Panc1 (cell line): ENCODE results near the gene DFFB. TPM values are rescaled to one million over a fixed set of nuclear protein-coding genes. Genes with fewer than 3 reads are reported as not detected.

ENCODE experiments used
- ATAC-seq: fragments of 200-7000 bp; cut with Tn5 transposase; 2 replicates; pipeline ENCODE4 v1.9.1; 2020; ENCODE audit warnings: mild to moderate bottlenecking, moderate library complexity
- BruUV-seq: library from RNA; stranded (reverse); fragments of 400-500 nt; replicated peaks from 2 replicates; lab custom pipeline; 2021; lab: Mats Ljungman, UMichigan
- CTCF ChIA-PET: fragments of 300-600 bp; sonication (Branson Sonifier 250); formaldehyde crosslinking; loops from one replicate; lab custom pipeline; 2022; ENCODE audit warnings: antibody characterized with exemption; lab: Charles Lee
- POLR2A ChIA-PET: fragments of 300-600 bp; sonication (Branson Sonifier 250); formaldehyde crosslinking; loops from one replicate; lab custom pipeline; 2022; ENCODE audit warnings: antibody characterized with exemption; lab: Charles Lee
- DNase-seq: peaks from one replicate; pipeline ENCODE4 v3.0.0-alpha.2; 2010; ENCODE audit warnings: low read depth, low spot score
- H3K27ac ChIP-seq: 2 replicates; pipeline ENCODE4 v1.5.1; 2011; ENCODE audit warnings: mild to moderate bottlenecking, low read length, inconsistent platforms
- H3K27me3 ChIP-seq: fragments of 200-500 bp; sonication (Bioruptor generic); 2 replicates; pipeline ENCODE4 v1.6.0; 2014; ENCODE audit warnings: low read length, inconsistent platforms; ENCODE audit not compliant: control insufficient read depth, insufficient read depth
- H3K36me3 ChIP-seq: fragments of 200-500 bp; sonication (Bioruptor generic); 2 replicates; pipeline ENCODE4 v1.5.1; 2014; ENCODE audit warnings: inconsistent platforms, mild to moderate bottlenecking, low read length, moderate library complexity; ENCODE audit not compliant: control insufficient read depth, insufficient read depth
- H3K4me1 ChIP-seq: 2 replicates; pipeline ENCODE4 v1.5.1; 2011; ENCODE audit warnings: inconsistent platforms, mild to moderate bottlenecking, low read length, moderate library complexity; ENCODE audit not compliant: control insufficient read depth, insufficient read depth
- H3K4me3 ChIP-seq, 2 experiments: 2 replicates each; pipeline ENCODE4 v1.5.1; 2011 to 2012; ENCODE audit warnings: low read depth in 2 of 2, low read length in 2 of 2, mild to moderate bottlenecking in 2 of 2, inconsistent platforms in 1 of 2, moderate library complexity in 1 of 2
- H3K9me3 ChIP-seq: fragments of 200-500 bp; sonication (Bioruptor generic); 2 replicates; pipeline ENCODE4 v1.5.1; 2014; ENCODE audit warnings: low read depth, mild to moderate bottlenecking, inconsistent platforms, low read length, moderate library complexity; ENCODE audit not compliant: control insufficient read depth, insufficient read depth
- POLR2AphosphoS5 ChIP-seq: IDR thresholded peaks from 2 replicates; pipeline ENCODE4 v1.6.1; 2012; ENCODE audit warnings: mild to moderate bottlenecking, low read depth, low read length, moderate library complexity
- SIN3A ChIP-seq: IDR thresholded peaks from 2 replicates; pipeline ENCODE4 v1.6.1; 2012; ENCODE audit warnings: low read depth, mild to moderate bottlenecking, low read length, moderate library complexity, borderline replicate concordance; ENCODE audit not compliant: insufficient read depth
- TCF7L2 ChIP-seq: IDR thresholded peaks from 2 replicates; pipeline ENCODE4 v1.6.1; 2011; ENCODE audit warnings: mild to moderate bottlenecking, low read depth, low read length, inconsistent platforms
- in situ Hi-C: cut with HindIII; loops from 2 replicates; pipeline ENCODE4 v1.10.0; 2016; ENCODE audit warnings: low sequenced_read_pairs, low pct_unique_long_range_greater_than_20kb
- intact Hi-C: fragments of 100-400 bp; cut with micrococcal nuclease; formaldehyde crosslinking; loops from one replicate; pipeline ENCODE4 v1.10.0; 2022; ENCODE audit not compliant: unreplicated experiment
- total RNA-seq: library from RNA; stranded (reverse); gene quantifications from one replicate; pipeline ENCODE4 v1.2.1, GENCODE V29; 2021; ENCODE audit not compliant: unreplicated experiment
- TF ChIP-seq, protein P1 (sequence below): fragments of 450-650 bp; IDR thresholded peaks from 2 replicates; pipeline ENCODE4 v1.5.1; 2017; ENCODE audit warnings: mild to moderate bottlenecking
- TF ChIP-seq, protein P2 (sequence below), 2 experiments: IDR thresholded peaks; 2 replicates each; pipeline ENCODE4 v1.6.1; 2011 to 2012; ENCODE audit warnings: low read depth in 2 of 2, control low read depth in 1 of 2, low read length in 1 of 2, mild to moderate bottlenecking in 1 of 2, moderate library complexity in 1 of 2; ENCODE audit not compliant: insufficient read depth in 1 of 2

The DFFB gene
- total RNA-seq, 1 experiment from 2014 or later = 3.0 TPM

DNA sequence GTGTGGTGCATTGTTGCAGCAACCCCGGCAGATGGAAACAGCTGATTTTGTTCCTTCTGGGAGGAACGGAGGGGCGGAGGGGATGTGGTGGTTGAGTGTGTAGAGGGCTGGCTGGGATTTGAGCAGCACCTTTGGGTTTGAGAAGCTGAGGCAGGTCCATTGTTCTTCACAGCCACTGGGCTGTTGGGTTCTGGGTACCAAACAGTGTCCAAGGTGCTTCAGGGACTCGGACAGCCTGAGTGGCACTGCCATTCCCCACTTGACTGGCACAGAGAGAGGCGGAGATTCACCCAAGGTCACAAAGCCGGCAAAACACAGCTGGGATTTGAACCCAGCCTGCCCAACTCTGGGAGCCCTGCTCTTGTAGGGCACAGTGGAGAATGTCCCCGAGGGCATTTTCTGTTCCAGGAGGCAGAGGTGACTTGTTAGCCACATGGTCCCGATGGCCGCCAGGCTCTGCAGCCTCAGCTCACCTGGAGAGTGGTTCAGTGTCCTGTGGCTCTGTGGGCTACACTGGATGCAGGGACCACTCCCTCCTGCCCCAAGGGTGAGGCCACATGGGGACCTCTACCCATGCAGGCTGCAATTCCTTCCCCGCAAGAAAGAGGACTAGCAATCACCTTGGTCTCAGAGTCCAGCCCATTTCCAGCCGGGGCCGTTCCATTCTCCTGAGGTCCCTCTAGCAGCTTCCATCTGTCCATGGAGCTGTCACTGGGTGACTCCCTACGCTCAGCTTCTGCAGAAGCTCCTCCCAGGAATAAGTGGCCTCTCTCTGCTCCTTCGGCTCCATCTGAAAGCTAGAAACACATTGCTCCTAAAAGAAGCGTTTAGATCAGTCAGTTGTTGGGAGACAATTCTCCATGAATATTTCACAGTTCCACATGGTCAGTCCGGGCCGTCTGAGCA is 74.0 kb downstream of the DFFB start:
- peaks cover 8% of the 10 kb centered on the region; the same call in 1 of the 2 replicates for H3K27me3 ChIP-seq
- DNase-seq (no peak), ATAC-seq (no peak)
- intact Hi-C loops (no loop called here), in situ Hi-C loops (no loop called here)
- BruUV-seq = no TSS peak
- H3K4me3 ChIP-seq = no peak overlapping the region
- POLR2A ChIA-PET = interaction anchor here (0.6 kb wide), 1 partner anchor 86 kb away, joined by 3 read pairs; no protein-coding TSS in a partner anchor
- CTCF ChIA-PET = no interaction called here
- no peak overlapping the region for H3K27ac ChIP-seq
- TF ChIP-seq, protein P1, sequence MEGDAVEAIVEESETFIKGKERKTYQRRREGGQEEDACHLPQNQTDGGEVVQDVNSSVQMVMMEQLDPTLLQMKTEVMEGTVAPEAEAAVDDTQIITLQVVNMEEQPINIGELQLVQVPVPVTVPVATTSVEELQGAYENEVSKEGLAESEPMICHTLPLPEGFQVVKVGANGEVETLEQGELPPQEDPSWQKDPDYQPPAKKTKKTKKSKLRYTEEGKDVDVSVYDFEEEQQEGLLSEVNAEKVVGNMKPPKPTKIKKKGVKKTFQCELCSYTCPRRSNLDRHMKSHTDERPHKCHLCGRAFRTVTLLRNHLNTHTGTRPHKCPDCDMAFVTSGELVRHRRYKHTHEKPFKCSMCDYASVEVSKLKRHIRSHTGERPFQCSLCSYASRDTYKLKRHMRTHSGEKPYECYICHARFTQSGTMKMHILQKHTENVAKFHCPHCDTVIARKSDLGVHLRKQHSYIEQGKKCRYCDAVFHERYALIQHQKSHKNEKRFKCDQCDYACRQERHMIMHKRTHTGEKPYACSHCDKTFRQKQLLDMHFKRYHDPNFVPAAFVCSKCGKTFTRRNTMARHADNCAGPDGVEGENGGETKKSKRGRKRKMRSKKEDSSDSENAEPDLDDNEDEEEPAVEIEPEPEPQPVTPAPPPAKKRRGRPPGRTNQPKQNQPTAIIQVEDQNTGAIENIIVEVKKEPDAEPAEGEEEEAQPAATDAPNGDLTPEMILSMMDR = no peak
- TF ChIP-seq SIN3A (no peak), POLR2AphosphoS5 (no peak), TCF7L2 (no peak)
- TF ChIP-seq, protein P2, sequence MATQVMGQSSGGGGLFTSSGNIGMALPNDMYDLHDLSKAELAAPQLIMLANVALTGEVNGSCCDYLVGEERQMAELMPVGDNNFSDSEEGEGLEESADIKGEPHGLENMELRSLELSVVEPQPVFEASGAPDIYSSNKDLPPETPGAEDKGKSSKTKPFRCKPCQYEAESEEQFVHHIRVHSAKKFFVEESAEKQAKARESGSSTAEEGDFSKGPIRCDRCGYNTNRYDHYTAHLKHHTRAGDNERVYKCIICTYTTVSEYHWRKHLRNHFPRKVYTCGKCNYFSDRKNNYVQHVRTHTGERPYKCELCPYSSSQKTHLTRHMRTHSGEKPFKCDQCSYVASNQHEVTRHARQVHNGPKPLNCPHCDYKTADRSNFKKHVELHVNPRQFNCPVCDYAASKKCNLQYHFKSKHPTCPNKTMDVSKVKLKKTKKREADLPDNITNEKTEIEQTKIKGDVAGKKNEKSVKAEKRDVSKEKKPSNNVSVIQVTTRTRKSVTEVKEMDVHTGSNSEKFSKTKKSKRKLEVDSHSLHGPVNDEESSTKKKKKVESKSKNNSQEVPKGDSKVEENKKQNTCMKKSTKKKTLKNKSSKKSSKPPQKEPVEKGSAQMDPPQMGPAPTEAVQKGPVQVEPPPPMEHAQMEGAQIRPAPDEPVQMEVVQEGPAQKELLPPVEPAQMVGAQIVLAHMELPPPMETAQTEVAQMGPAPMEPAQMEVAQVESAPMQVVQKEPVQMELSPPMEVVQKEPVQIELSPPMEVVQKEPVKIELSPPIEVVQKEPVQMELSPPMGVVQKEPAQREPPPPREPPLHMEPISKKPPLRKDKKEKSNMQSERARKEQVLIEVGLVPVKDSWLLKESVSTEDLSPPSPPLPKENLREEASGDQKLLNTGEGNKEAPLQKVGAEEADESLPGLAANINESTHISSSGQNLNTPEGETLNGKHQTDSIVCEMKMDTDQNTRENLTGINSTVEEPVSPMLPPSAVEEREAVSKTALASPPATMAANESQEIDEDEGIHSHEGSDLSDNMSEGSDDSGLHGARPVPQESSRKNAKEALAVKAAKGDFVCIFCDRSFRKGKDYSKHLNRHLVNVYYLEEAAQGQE (IDR thresholded peaks at IDR 0.05; ENCODE audit: insufficient read depth in 1 of 2, low read depth in 2 of 2, low read length in 1 of 2) = no peak
- H3K4me1 ChIP-seq = no peaks in the 10 kb centered on the region
- no peaks in the 10 kb centered on the region for H3K9me3 ChIP-seq
- H3K36me3 ChIP-seq = no peaks in the 10 kb centered on the region

DNA sequence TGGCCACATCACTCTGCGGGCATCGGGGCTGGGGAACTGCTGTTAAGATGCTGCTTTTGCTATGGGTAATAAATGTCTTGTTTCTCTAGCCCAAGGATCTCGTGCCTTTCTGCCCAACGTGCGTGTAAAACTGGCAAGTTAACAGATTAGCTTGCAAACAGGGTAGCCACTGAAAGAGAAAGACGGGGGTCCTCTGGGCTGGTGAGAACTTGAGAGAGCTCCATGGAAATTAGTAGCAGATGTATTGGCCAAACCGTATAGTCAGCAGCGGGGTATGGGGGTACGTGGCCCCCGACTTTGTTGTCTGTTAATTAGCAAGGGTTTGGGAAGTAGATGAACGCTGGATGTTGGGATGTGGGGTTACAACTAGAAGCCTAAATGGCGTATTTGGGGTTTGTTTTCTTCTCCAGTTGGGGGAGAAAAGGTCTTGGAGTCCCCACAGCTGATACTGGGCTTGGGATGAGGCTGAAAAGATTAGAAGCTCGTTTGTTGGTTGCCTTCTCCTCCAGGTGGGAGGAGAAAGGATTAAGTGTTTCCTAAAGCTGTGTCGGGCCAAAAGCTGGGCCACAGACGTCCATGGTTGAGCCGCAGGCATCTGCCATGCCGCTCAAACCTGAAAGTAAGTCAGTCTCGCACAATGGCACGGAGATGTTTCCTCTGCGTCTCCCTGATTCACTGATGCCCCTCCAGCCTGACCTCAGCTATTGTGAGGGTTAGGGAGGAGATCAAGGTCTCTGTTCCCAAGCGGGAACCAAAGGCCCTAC is 75.1 kb downstream of the DFFB start:
- no peaks in the 10 kb centered on the region for H3K36me3 ChIP-seq
- DNase-seq = no peak
- no peak overlapping the region for H3K27ac ChIP-seq
- no TSS peak for BruUV-seq
- ChIA-PET POLR2A (no interaction called here), CTCF (no interaction called here)
- peaks cover 4% of the 10 kb centered on the region; the same call in 1 of the 2 replicates for H3K9me3 ChIP-seq
- ATAC-seq = no peak
- in situ Hi-C loops = no loop called here
- no peak overlapping the region for H3K4me3 ChIP-seq
- no peaks in the 10 kb centered on the region for H3K4me1 ChIP-seq
- H3K27me3 ChIP-seq = peaks cover 8% of the 10 kb centered on the region; the same call in 1 of the 2 replicates
- intact Hi-C loops = no loop called here
- TF ChIP-seq, protein P2 (IDR thresholded peaks at IDR 0.05; ENCODE audit: insufficient read depth in 1 of 2, low read depth in 2 of 2, low read length in 1 of 2) = no peak
- TF ChIP-seq, protein P1 = no peak
- TF ChIP-seq SIN3A = no peak
- TF ChIP-seq POLR2AphosphoS5 = no peak
- no peak for TF ChIP-seq TCF7L2
